ENCODE measurements around the gene PLD3. TPM values are rescaled to one million over a fixed set of nuclear protein-coding genes. Genes with fewer than 3 reads are reported as not detected.
"Not testable (repeated sequence)": the region's sequence is repeated elsewhere in the genome, so short reads cannot be mapped to it uniquely, and the experiment has no call there.

Gene PLD3
- total RNA-seq, 1 donor from 2014 or later = 353 TPM

DNA sequence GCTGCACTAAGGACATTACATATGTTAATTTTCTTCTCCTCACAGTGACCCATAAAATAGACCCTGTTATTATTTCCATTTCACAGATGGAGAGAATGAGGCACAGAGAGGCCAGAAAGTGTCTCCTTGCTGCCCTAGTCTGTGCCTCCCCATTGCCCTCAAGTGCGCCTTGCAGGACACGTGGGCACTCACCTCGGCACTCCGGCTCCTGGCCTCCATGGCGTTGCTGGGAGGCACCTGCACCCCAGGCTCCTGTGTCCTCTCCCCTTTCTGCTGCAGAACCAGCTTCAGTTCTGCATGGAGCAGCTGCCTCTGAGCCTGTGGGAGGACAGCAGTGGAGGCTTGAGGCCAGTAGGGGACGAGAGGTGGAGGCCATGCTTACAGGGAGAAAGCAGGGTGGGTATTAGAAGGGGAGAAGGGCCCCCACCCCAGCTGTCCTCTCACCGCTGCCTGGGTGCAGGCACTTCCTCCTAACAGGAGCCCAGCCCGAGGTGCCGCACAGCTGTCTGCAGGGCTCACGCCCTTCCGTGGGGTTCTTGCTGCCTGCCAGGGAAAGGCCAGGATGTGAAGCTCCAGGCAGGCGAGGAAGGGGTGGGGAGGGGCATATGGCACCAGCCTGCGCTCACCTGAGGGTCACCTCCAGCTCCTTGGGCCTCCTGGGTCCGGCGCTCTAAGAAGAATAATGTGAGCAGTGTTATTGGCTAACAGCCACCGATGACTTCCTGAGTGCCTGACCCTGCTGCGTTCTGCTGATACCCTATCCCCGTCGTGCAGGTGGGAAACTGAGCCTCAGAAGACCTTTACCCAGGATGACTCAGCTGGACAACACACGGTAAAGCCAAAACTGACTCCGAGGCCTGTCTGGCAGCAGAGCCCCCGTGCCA lies 59.5 kb downstream of the PLD3 start:
- no peaks in the 10 kb centered on the region for H3K9me3 Mint-ChIP-seq (ENCODE audit: low read depth)
- peaks cover 5% of the 10 kb centered on the region for H3K27me3 Mint-ChIP-seq
- H3K4me3 Mint-ChIP-seq (ENCODE audit: low read depth) = no peak overlapping the region
- DNase-seq (ENCODE audit: low spot score, unreplicated experiment) = no peak
- no peaks in the 10 kb centered on the region for H3K36me3 Mint-ChIP-seq (ENCODE audit: insufficient read depth)
- peaks cover 3% of the 10 kb centered on the region for H3K4me1 Mint-ChIP-seq (ENCODE audit: low read depth)
- TF ChIP-seq CTCF (IDR thresholded peaks at IDR 0.05; ENCODE audit: unreplicated experiment) = no peak
- no peak overlapping the region for H3K27ac Mint-ChIP-seq

GRCh38 chr19:40408598-40408925 lies 60.1 kb downstream of the PLD3 start:
- H3K27ac Mint-ChIP-seq; DNase-seq (ENCODE audit: low spot score, unreplicated experiment); H3K4me3 Mint-ChIP-seq (ENCODE audit: low read depth); H3K9me3 Mint-ChIP-seq (ENCODE audit: low read depth); H3K36me3 Mint-ChIP-seq (ENCODE audit: insufficient read depth); H3K4me1 Mint-ChIP-seq (ENCODE audit: low read depth); H3K27me3 Mint-ChIP-seq: not testable (repeated sequence)

- peaks cover 5% of the 10 kb centered on the region for H3K27me3 Mint-ChIP-seq
- no peak overlapping the region for H3K4me3 Mint-ChIP-seq (ENCODE audit: low read depth)
- H3K9me3 Mint-ChIP-seq (ENCODE audit: low read depth) = no peaks in the 10 kb centered on the region
- TF ChIP-seq CTCF (IDR thresholded peaks at IDR 0.05; ENCODE audit: unreplicated experiment) = no peak
- peaks cover 2% of the 10 kb centered on the region for H3K4me1 Mint-ChIP-seq (ENCODE audit: low read depth)
- no peak overlapping the region for H3K27ac Mint-ChIP-seq
- no peak for DNase-seq (ENCODE audit: low spot score, unreplicated experiment)
- H3K36me3 Mint-ChIP-seq (ENCODE audit: insufficient read depth) = no peaks in the 10 kb centered on the region
Measured at GRCh38 chr19:40410030-40410389, 61.5 kb downstream of the PLD3 start.

- Mint-ChIP-seq H3K4me1 (ENCODE audit: low read depth) (peaks cover 2% of the 10 kb centered on the region), H3K9me3 (ENCODE audit: low read depth) (no peaks in the 10 kb centered on the region), H3K36me3 (ENCODE audit: insufficient read depth) (no peaks in the 10 kb centered on the region), H3K4me3 (ENCODE audit: low read depth) (no peak overlapping the region), H3K27me3 (peaks cover 5% of the 10 kb centered on the region), H3K27ac (no peak overlapping the region)
- no peak for TF ChIP-seq CTCF (IDR thresholded peaks at IDR 0.05; ENCODE audit: unreplicated experiment)
- DNase-seq (ENCODE audit: low spot score, unreplicated experiment) = no peak
Measured at GRCh38 chr19:40411125-40411842, 62.8 kb downstream of the PLD3 start.

DNA sequence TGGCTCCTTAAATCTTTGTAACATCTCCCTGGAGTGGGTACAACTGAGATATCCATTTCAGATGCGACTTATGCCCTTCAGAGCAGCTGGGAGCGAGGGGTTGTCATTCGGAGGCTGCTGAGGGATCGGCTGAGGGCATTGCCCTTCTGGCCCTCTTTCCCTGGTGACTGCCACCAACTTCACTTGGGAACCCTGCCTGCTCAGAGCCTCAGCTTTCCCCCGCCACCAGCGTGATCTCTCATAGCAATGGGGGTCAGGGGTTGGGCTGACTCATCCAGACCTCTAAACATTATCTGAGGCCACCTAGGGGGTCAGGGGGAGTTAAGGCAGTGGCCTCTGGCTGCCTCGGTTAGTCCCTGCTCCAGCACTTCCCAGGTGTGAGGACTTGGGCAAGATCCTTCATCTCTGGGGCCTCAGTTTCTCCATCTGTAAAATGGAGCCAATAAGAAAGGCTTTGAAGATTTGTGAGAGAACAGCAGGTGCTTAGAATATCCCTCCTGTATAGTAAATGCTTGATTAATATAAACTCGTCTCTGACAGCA lies 63.5 kb downstream of the PLD3 start:
- Mint-ChIP-seq H3K4me1 (ENCODE audit: low read depth) (peaks cover 2% of the 10 kb centered on the region), H3K27ac (no peak overlapping the region), H3K27me3 (peaks cover 5% of the 10 kb centered on the region), H3K36me3 (ENCODE audit: insufficient read depth) (no peaks in the 10 kb centered on the region), H3K4me3 (ENCODE audit: low read depth) (no peak overlapping the region), H3K9me3 (ENCODE audit: low read depth) (no peaks in the 10 kb centered on the region)
- no peak for DNase-seq (ENCODE audit: low spot score, unreplicated experiment)
- no peak for TF ChIP-seq CTCF (IDR thresholded peaks at IDR 0.05; ENCODE audit: unreplicated experiment)

Measured in progenitor cell of endocrine pancreas (in vitro differentiated cells).